Measurements from ENCODE around the gene TENM3.

GRCh38 chr4:182799515-182800215 is 556.5 kb downstream of the TENM3 start:
- TF ChIP-seq CTCF (IDR thresholded peaks at IDR 0.05) (no peak), POLR2A (IDR thresholded peaks at IDR 0.05) (no peak), POLR2AphosphoS5 (IDR thresholded peaks at IDR 0.05; ENCODE audit: insufficient read depth in 1 of 2, low read depth in 1 of 2) (no peak)

All from vagina (tissue), 2 donors.